Chondrocyte (in vitro differentiated cells): ENCODE results near the gene CD2BP2. TPM values are rescaled to one million over a fixed set of nuclear protein-coding genes. Genes with fewer than 3 reads are reported as not detected.

Source experiments
- DNase-seq: peaks from one replicate; pipeline ENCODE4 v3.0.0; 2021; ENCODE audit warnings: mixed read lengths, low spot score
- H3K27ac Mint-ChIP-seq: one replicate; pipeline ENCODE4 v1.8.0; 2021; ENCODE audit warnings: mild to moderate bottlenecking, moderate library complexity, mixed read lengths; ENCODE audit not compliant: unreplicated experiment
- H3K27me3 Mint-ChIP-seq: 2 replicates; pipeline ENCODE4 v1.8.0; 2021; ENCODE audit warnings: low read depth, mixed read lengths
- H3K36me3 Mint-ChIP-seq: 2 replicates; pipeline ENCODE4 v1.8.0; 2021; ENCODE audit warnings: low read depth, mixed read lengths
- H3K4me1 Mint-ChIP-seq: 2 replicates; pipeline ENCODE4 v1.8.0; 2021; ENCODE audit warnings: low read depth, mild to moderate bottlenecking, mixed read lengths
- H3K4me3 Mint-ChIP-seq: one replicate; pipeline ENCODE4 v1.8.0; 2021; ENCODE audit warnings: mild to moderate bottlenecking, moderate library complexity, mixed read lengths; ENCODE audit not compliant: unreplicated experiment
- H3K9me3 Mint-ChIP-seq: 2 replicates; pipeline ENCODE4 v1.8.0; 2021; ENCODE audit warnings: low read depth, mixed read lengths
- CTCF ChIP-seq: fragments of 200-600 bp; sonication (generic); IDR thresholded peaks from 2 replicates; pipeline ENCODE4 v1.5.0; 2021; ENCODE audit warnings: antibody characterized with exemption, mild to moderate bottlenecking, moderate library complexity
- total RNA-seq: library from RNA; stranded (reverse); gene quantifications from 3 replicates; pipeline ENCODE4 v1.2.1, GENCODE V29; 2021

The CD2BP2 gene
- total RNA-seq, 1 donor from 2014 or later, result 55.8 TPM

- no peak for TF ChIP-seq CTCF
- DNase-seq, result no peak
- Mint-ChIP-seq H3K27me3 (no peaks in the 10 kb centered on the region), H3K4me3 (peak overlapping the region; percentile 97), H3K9me3 (no peaks in the 10 kb centered on the region), H3K27ac (peak overlapping the region; percentile 99), H3K4me1 (peaks cover 28% of the 10 kb centered on the region), H3K36me3 (peaks cover 2% of the 10 kb centered on the region)
Measured at GRCh38 chr16:30394592-30395154, 39.6 kb upstream of the CD2BP2 start.

- DNase-seq, result no peak
- no peak overlapping the region for H3K27ac Mint-ChIP-seq
- H3K9me3 Mint-ChIP-seq, result no peaks in the 10 kb centered on the region
- no peaks in the 10 kb centered on the region for H3K27me3 Mint-ChIP-seq
- H3K4me1 Mint-ChIP-seq, result peaks cover 12% of the 10 kb centered on the region
- no peak overlapping the region for H3K4me3 Mint-ChIP-seq
- H3K36me3 Mint-ChIP-seq, result no peaks in the 10 kb centered on the region
- no peak for TF ChIP-seq CTCF
Measured at GRCh38 chr16:30383521-30383920, 28.4 kb upstream of the CD2BP2 start.

- Mint-ChIP-seq H3K27me3 (no peaks in the 10 kb centered on the region), H3K36me3 (no peaks in the 10 kb centered on the region), H3K9me3 (no peaks in the 10 kb centered on the region), H3K27ac (peak within 1 kb of the TSS; percentile 49), H3K4me1 (peaks cover 20% of the 10 kb centered on the region), H3K4me3 (no peak within 1 kb of the TSS)
- TF ChIP-seq CTCF, result no peak
- DNase-seq, result no peak
Measured at GRCh38 chr16:30382111-30382881, 27.2 kb upstream of the CD2BP2 start, which contains the start of gene SEPTIN1. Gene SEPTIN1 (minus strand): TSS chr16:30382561. CDS start chr16:30382542, 19 bp downstream.

GRCh38 chr16:30381291-30382041 lies 26.4 kb upstream of the CD2BP2 start:
- DNase-seq, result no peak
- H3K4me3 Mint-ChIP-seq, result no peak overlapping the region
- no peaks in the 10 kb centered on the region for H3K27me3 Mint-ChIP-seq
- no peak overlapping the region for H3K27ac Mint-ChIP-seq
- no peaks in the 10 kb centered on the region for H3K36me3 Mint-ChIP-seq
- no peaks in the 10 kb centered on the region for H3K9me3 Mint-ChIP-seq
- no peak for TF ChIP-seq CTCF
- peaks cover 23% of the 10 kb centered on the region for H3K4me1 Mint-ChIP-seq

GRCh38 chr16:30380803-30381208 lies 25.7 kb upstream of the CD2BP2 start:
- no peak overlapping the region for H3K4me3 Mint-ChIP-seq
- no peak for DNase-seq
- H3K4me1 Mint-ChIP-seq, result peaks cover 23% of the 10 kb centered on the region
- no peak overlapping the region for H3K27ac Mint-ChIP-seq
- no peak for TF ChIP-seq CTCF
- no peaks in the 10 kb centered on the region for H3K36me3 Mint-ChIP-seq
- H3K9me3 Mint-ChIP-seq, result no peaks in the 10 kb centered on the region
- no peaks in the 10 kb centered on the region for H3K27me3 Mint-ChIP-seq
